Stomach smooth muscle (tissue), 2 donors: ENCODE data around the gene FGFR3.

Experiments used
- H3K27ac ChIP-seq: one replicate; pipeline ENCODE4 v1.7.0; 2013; ENCODE audit warnings: mild to moderate bottlenecking, low read length, inconsistent platforms
- H3K27me3 ChIP-seq, 2 donors: one replicate each; pipeline ENCODE4 v1.7.0; 2013; ENCODE audit warnings: low read length in 2 of 2; ENCODE audit not compliant: insufficient read depth in 2 of 2, control insufficient read depth in 1 of 2
- H3K36me3 ChIP-seq, 2 donors: one replicate each; pipeline ENCODE4 v1.7.0; 2013; ENCODE audit warnings: low read length in 2 of 2; ENCODE audit not compliant: control insufficient read depth in 2 of 2, insufficient read depth in 2 of 2
- H3K4me1 ChIP-seq: one replicate; pipeline ENCODE4 v1.7.0; 2013; ENCODE audit warnings: low read length; ENCODE audit not compliant: control insufficient read depth, insufficient read depth
- H3K4me3 ChIP-seq, 2 donors: one replicate each; pipeline ENCODE4 v1.7.0; 2013; ENCODE audit warnings: low read length in 2 of 2
- H3K9ac ChIP-seq, 2 donors: one replicate each; pipeline ENCODE4 v1.7.0; 2013; ENCODE audit warnings: low read length in 2 of 2, mild to moderate bottlenecking in 1 of 2
- H3K9me3 ChIP-seq, 2 donors: one replicate each; pipeline ENCODE4 v1.7.0; 2013; ENCODE audit warnings: low read length in 2 of 2; ENCODE audit not compliant: control insufficient read depth in 2 of 2
- donor health status: healthy.
- donor health status: Pancreatic carcinoma.

FGFR3 gene

GRCh38 chr4:1822568-1823544, 29.8 kb downstream of the FGFR3 start:
- Histone ChIP-seq H3K27me3 (no peaks in the 10 kb centered on the region), H3K9ac (no peak overlapping the region), H3K9me3 (no peaks in the 10 kb centered on the region), H3K36me3 (peaks cover 39 to 52% of the 10 kb centered on the region in 2 donors), H3K4me3 (no peak overlapping the region), H3K4me1 (no peaks in the 10 kb centered on the region), H3K27ac (no peak overlapping the region)

DNA sequence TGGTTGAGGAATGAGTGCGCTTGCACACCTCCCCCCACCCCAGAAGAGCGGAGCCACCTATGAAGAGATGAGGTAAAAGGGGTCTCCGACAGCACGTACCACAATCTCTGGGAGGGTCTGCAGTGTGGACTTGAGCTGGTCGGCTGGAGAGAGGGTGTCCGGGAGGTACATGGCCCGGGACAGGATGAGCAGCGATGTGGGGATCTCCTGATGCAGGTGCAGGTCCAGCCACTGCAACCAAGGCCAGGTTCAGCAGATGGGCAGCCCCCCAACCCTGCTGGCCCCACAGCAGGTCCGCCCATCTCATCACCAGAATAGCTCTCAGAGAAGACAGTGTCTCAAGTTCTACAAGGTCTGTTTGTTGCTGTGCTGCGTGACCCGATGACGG, 30.4 kb downstream of the FGFR3 start:
- Histone ChIP-seq H3K4me1 (no peaks in the 10 kb centered on the region), H3K27me3 (no peaks in the 10 kb centered on the region), H3K27ac (no peak overlapping the region), H3K9ac (no peak overlapping the region), H3K36me3 (peaks cover 35 to 51% of the 10 kb centered on the region in 2 donors), H3K9me3 (no peaks in the 10 kb centered on the region), H3K4me3 (no peak overlapping the region)

DNA sequence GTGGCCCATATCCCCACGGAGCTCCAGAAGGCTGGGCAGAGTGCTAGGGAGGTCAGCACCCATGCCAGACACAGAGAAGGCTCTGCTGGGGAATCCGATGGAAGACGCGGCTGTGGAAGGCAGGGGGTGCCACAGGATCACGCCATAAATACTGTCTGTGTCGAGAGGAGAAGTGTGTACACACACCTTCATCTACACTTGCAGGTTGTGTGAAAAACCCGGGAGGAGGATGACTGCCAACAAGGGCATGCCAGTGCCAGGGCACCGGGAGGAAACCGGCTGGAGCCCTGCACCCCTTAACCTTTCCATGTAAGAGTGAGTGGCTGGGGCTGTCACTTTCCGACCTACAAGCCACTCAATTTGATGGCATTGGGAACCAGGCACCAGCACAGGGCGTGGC, 31.7 kb downstream of the FGFR3 start:
- Histone ChIP-seq H3K36me3 (peaks cover 30 to 45% of the 10 kb centered on the region in 2 donors), H3K4me3 (no peak overlapping the region)

DNA sequence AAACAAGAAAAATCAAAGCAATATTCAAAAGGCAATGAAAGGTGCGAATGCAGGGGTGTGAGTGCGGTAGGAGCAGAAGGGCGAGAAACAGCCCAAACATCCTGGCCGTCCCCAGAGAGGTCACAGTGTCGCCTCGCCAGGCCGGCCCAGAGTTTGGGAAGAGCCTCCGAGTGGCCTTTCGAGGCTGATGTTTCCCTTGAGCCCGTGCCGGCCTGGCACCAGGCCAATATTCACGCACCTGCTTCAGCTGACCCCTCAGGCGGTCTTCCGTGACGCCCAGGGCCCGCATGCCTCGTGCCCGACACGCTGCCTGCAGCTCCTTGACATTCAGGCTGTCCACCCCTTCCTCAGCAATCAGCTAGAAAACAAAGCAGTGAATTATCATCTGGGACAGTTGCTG, 32.2 kb downstream of the FGFR3 start:
- no peaks in the 10 kb centered on the region for H3K9me3 ChIP-seq
- no peak overlapping the region for H3K4me3 ChIP-seq
- no peak overlapping the region for H3K27ac ChIP-seq
- peaks cover 30 to 41% of the 10 kb centered on the region in 2 donors for H3K36me3 ChIP-seq
- H3K4me1 ChIP-seq = no peaks in the 10 kb centered on the region
- no peaks in the 10 kb centered on the region for H3K27me3 ChIP-seq
- H3K9ac ChIP-seq = no peak overlapping the region

More for the DNA sequence above, 31.7 kb downstream of the FGFR3 start:
- no peaks in the 10 kb centered on the region for H3K9me3 ChIP-seq
- H3K9ac ChIP-seq = no peak overlapping the region
- no peaks in the 10 kb centered on the region for H3K27me3 ChIP-seq
- H3K4me1 ChIP-seq = no peaks in the 10 kb centered on the region
- H3K27ac ChIP-seq = no peak overlapping the region

GRCh38 chr4:1826531-1827350, 33.6 kb downstream of the FGFR3 start:
- Histone ChIP-seq H3K27ac (no peak overlapping the region), H3K9ac (no peak overlapping the region), H3K4me3 (no peak overlapping the region), H3K9me3 (no peaks in the 10 kb centered on the region), H3K36me3 (peaks cover 42 to 47% of the 10 kb centered on the region in 2 donors), H3K27me3 (no peaks in the 10 kb centered on the region), H3K4me1 (no peaks in the 10 kb centered on the region)

GRCh38 chr4:1830234-1830633, 37.1 kb downstream of the FGFR3 start:
- Histone ChIP-seq H3K27ac (no peak overlapping the region), H3K9ac (no peak overlapping the region), H3K27me3 (no peaks in the 10 kb centered on the region), H3K36me3 (peaks cover 43 to 52% of the 10 kb centered on the region in 2 donors), H3K4me1 (no peaks in the 10 kb centered on the region), H3K4me3 (no peak overlapping the region), H3K9me3 (no peaks in the 10 kb centered on the region)

- H3K4me3 ChIP-seq = no peak overlapping the region
- H3K27ac ChIP-seq = no peak overlapping the region
- H3K9me3 ChIP-seq = no peaks in the 10 kb centered on the region
- H3K36me3 ChIP-seq = peaks cover 43 to 52% of the 10 kb centered on the region in 2 donors
- no peak overlapping the region for H3K9ac ChIP-seq
- H3K27me3 ChIP-seq = no peaks in the 10 kb centered on the region
- no peaks in the 10 kb centered on the region for H3K4me1 ChIP-seq
Measured at GRCh38 chr4:1830642-1831228, 37.6 kb downstream of the FGFR3 start.

- H3K27me3 ChIP-seq = no peaks in the 10 kb centered on the region
- H3K9ac ChIP-seq = no peak overlapping the region
- H3K9me3 ChIP-seq = no peaks in the 10 kb centered on the region
- no peak overlapping the region for H3K27ac ChIP-seq
- H3K4me3 ChIP-seq = no peak overlapping the region
- no peaks in the 10 kb centered on the region for H3K4me1 ChIP-seq
- H3K36me3 ChIP-seq = peaks cover 42 to 53% of the 10 kb centered on the region in 2 donors
Measured at GRCh38 chr4:1831331-1831730, 38.2 kb downstream of the FGFR3 start.

DNA sequence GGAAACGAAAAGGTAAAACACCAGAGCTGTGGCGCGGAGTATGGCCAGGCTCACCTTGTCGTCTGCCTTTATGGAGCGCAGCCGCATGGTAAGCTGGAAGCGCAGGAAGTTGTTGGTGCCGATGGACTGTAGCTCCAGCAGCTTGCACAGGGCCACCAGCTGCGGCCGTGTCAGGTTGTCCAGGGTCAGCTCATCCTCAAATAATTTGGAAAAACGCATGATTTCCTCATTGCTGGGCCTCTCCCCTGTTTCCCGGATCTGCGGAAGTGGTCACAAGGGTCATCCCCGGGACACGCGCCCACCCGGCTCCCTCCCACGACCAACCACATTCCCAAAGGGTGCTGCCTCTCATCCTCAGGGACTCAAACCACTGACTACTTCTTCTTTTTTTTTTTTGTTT, 39.6 kb downstream of the FGFR3 start:
- Histone ChIP-seq H3K9ac (no peak overlapping the region), H3K4me1 (no peaks in the 10 kb centered on the region), H3K4me3 (no peak overlapping the region), H3K27ac (no peak overlapping the region), H3K27me3 (no peaks in the 10 kb centered on the region), H3K36me3 (peaks cover 39 to 54% of the 10 kb centered on the region in 2 donors), H3K9me3 (no peaks in the 10 kb centered on the region)

DNA sequence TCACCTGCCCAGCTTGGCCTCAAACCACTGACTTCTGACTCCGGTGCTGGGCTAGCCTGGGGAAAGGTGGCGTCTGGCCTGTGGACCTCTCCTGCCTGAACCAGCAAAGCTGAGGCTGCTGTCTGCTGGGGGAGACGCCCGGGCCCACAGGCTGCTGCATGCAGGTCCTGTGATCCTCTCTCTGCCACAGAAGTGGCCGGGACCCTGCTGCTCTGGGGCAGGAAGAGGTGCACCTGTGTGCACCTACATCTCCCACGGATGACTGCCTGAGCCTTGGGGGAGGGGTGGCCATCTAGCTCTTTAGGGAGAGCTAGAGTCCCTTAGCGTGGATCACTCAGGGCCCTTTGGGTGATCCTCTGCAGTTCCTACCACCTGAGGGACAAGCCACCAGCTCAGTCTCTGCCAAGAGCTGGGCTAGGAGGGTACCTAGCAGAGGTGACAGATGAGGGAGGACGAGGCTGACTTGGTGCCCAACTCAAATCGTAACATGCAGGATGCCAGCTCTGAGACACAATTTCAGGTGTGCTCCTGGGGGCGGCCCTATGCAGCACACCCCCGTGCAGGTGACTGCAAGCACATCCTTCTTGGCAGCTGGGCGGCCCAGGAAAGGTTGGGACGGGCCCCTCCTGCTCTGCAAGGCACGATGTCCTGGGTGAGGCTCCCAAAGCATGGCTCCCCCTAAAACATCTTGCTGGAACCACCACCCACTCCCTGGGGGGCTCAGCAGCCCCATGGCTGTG, 40.4 kb downstream of the FGFR3 start:
- Histone ChIP-seq H3K4me3 (no peak overlapping the region), H3K4me1 (no peaks in the 10 kb centered on the region), H3K27ac (no peak overlapping the region), H3K9ac (no peak overlapping the region), H3K36me3 (peaks cover 41 to 56% of the 10 kb centered on the region in 2 donors), H3K9me3 (no peaks in the 10 kb centered on the region), H3K27me3 (no peaks in the 10 kb centered on the region)
